ENCODE data around the gene RGMA.

GRCh38 chr15:93060336-93061248 lies 28.4 kb downstream of the RGMA start:
- TF ChIP-seq CTCF (conservative IDR thresholded peaks at IDR 0.05; ENCODE audit: low read length) (no peak), EZH2phosphoT487 (IDR thresholded peaks at IDR 0.05; ENCODE audit: borderline replicate concordance, low read depth, low read length) (no peak)

Measured in OCI-LY7 (cell line).